Aorta (tissue), 5 donors: ENCODE data around the gene DNAJA3. TPM values are rescaled to one million over a fixed set of nuclear protein-coding genes. Genes with fewer than 3 reads are reported as not detected.
A peak's percentile ranks its signal among the peaks of the same experiment; 100 is the strongest.

Source experiments
- ATAC-seq: fragments of 200-7000 bp; cut with Tn5 transposase; one replicate; pipeline ENCODE4 v1.9.1; 2022; ENCODE audit warnings: moderate library complexity; ENCODE audit not compliant: low FRiP score
- DNase-seq, 2 donors: peaks; one replicate each; pipeline ENCODE4 v3.0.0-alpha.2; 2020
- H3K27ac ChIP-seq, 2 donors: one replicate each; pipeline ENCODE4 v1.5.1; 2013; ENCODE audit warnings: low read length in 2 of 2, mild to moderate bottlenecking in 2 of 2, moderate library complexity in 2 of 2, control low read depth in 1 of 2, inconsistent platforms in 1 of 2, low read depth in 1 of 2
- H3K27me3 ChIP-seq, 2 donors: one replicate each; pipeline ENCODE4 v1.6.1; 2013; ENCODE audit warnings: control low read depth in 1 of 2, low read length in 1 of 2, mild to moderate bottlenecking in 1 of 2, moderate library complexity in 1 of 2; ENCODE audit not compliant: insufficient read depth in 2 of 2, control insufficient read depth in 1 of 2
- H3K36me3 ChIP-seq, 2 donors: one replicate each; pipeline ENCODE4 v1.6.1; 2013; ENCODE audit warnings: control low read depth in 1 of 2, low read length in 1 of 2, mild to moderate bottlenecking in 1 of 2; ENCODE audit not compliant: insufficient read depth in 2 of 2, control insufficient read depth in 1 of 2
- H3K4me1 ChIP-seq, 2 donors: one replicate each; pipeline ENCODE4 v1.6.1; 2013; ENCODE audit warnings: low read length in 2 of 2, control low read depth in 1 of 2, mild to moderate bottlenecking in 1 of 2, moderate library complexity in 1 of 2; ENCODE audit not compliant: insufficient read depth in 2 of 2, control insufficient read depth in 1 of 2
- H3K4me3 ChIP-seq, 2 donors: one replicate each; pipeline ENCODE4 v1.5.1; 2013; ENCODE audit warnings: low read length in 2 of 2, control low read depth in 1 of 2, mild to moderate bottlenecking in 1 of 2
- H3K9me3 ChIP-seq: one replicate; pipeline ENCODE4 v1.6.1; 2013; ENCODE audit warnings: mild to moderate bottlenecking, low read length; ENCODE audit not compliant: control insufficient read depth
- WGBS, 2 donors: extraction: QIAGEN DNeasy Blood & Tissue Kit; methylation state at CpG; one replicate each; pipeline ENCODE4 v1.1.7; 2013; 5-methylcytosine and 5-hydroxymethylcytosine counted together
- intact Hi-C, 2 donors: fragments of 100-400 bp; cut with DNase I; formaldehyde crosslinking; loops; one replicate each; pipeline versions ENCODE4 v1.14.2 to v1.15.0; 2022
- polyA plus RNA-seq, 2 donors: library from polyadenylated mRNA; stranded (reverse); fragments of 200-250 nt; gene quantifications; one replicate each; pipeline ENCODE4 v1.2.3, GENCODE V29; 2013
- total RNA-seq, 2 donors: library from RNA; stranded (reverse); fragmentation: NEBNext Ultra II Directional; extraction: Animal tissue kit (Norgen Biotek cat#: 25700); gene quantifications; one replicate each; pipeline ENCODE4 v1.2.1, GENCODE V29; 2021
- donor health status: healthy with polysubstance abuse.
- donor health status: Bipolar disorder and iron deficiency.
- donor health status: DM: no; HTN: no; CAD: no.
- donor health status: DM: no; HTN: no; CAD: no.
- donor health status: DM: yes; HTN: yes; CAD: no.

DNAJA3 gene
- total and polyA plus RNA-seq, 4 donors, result 16.0 to 26.6 (median 20.9) TPM

DNA sequence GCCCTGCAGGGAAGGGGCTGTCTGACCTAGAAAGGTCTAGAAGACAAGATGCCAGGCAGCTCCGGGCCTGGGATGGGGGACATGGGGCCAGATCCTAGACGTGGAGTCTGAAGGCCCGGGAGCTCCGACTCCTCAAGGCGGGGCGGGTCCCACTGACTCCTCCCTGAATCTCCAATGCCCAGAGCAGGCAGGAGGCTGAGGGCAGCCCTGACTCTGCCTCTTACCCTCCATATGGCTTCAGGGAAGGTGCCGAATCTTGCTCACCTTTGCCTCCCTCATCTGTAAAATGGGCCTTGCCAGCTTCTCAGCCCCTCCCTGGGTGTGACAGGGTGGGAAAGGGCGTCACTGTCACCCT is 39.2 kb upstream of the DNAJA3 start:
- DNase-seq, result peak; percentile 73 to 89

DNA sequence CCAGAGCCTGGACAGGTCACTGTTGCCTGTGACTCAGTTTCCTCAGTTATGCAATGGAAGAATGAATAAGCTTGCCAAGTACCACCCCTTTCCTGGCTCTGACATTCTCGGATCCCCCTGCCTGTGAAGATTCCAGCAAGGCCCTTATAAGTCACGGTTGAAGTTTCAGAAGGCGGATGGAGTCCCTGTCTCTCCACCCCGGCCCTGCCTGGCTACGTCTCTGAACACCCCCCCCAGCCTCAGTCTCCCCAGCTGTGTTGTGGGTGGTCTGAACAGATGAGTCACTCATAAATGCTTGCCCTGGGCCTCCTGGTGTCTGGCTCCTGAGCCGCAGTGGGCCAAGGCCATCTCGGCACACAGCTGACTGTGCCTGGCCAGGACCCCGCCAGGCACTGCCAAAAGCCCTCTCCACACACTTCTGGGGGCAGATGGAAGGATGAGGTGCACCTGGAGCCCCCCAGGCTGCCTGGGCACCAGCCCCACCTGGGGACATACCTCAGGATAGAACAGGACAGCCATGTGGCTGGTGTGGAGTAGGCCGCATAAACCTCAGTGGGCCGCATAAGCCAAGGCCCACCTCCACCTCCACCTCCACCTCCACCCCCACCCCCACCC is 38.6 kb upstream of the DNAJA3 start:
- no peak for ATAC-seq
- WGBS, 2 donors, result 15 to 22% methylated on average over 10 of the region's 10 CpGs
- intact Hi-C loops, result no loop called here
- Histone ChIP-seq H3K9me3 (no peaks in the 10 kb centered on the region), H3K4me1 (peaks cover 0 to 7% of the 10 kb centered on the region in 2 donors), H3K27me3 (no peaks in the 10 kb centered on the region), H3K36me3 (peaks cover 0 to 8% of the 10 kb centered on the region in 2 donors), H3K4me3 (no peak overlapping the region), H3K27ac (peak overlapping the region; percentile 84 to 88)
- DNase-seq, result peak in 1 of 2 donors; percentile 55

More for the DNA sequence above, 39.2 kb upstream of the DNAJA3 start:
- Histone ChIP-seq H3K4me3 (no peak overlapping the region), H3K9me3 (no peaks in the 10 kb centered on the region), H3K27ac (peak overlapping the region; percentile 84 to 88), H3K27me3 (no peaks in the 10 kb centered on the region), H3K4me1 (peaks cover 0 to 7% of the 10 kb centered on the region in 2 donors), H3K36me3 (peaks cover 0 to 13% of the 10 kb centered on the region in 2 donors)
- no peak for ATAC-seq
- 4 to 9% methylated on average over 8 of the region's 8 CpGs for WGBS, 2 donors
- intact Hi-C loops, result no loop called here

DNA sequence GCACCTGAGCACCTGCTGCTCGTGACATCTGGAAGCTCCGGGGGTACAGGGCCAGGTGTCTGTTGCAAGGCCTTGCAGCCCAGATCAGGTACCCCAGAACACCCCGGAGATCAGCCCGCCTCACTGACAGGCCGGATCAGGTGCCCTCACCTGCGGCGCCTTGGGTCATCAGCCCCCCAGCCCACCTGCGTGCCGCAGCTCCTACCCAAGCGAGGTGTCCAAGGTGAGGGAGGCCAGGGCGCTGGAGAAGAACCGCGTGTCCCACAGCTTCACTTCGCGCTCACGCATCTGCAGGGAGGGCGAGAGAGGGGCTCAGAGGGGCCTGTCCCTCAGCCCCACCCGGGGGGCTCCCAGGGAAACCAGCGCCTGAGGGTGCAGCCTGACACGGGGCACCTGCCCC is 37.9 kb upstream of the DNAJA3 start:
- 66 to 67% methylated on average over 20 of the region's 20 CpGs for WGBS, 2 donors
- intact Hi-C loops, result no loop called here
- Histone ChIP-seq H3K4me1 (peaks cover 0 to 7% of the 10 kb centered on the region in 2 donors), H3K9me3 (no peaks in the 10 kb centered on the region), H3K4me3 (no peak overlapping the region), H3K27me3 (no peaks in the 10 kb centered on the region), H3K36me3 (peaks cover 0 to 3% of the 10 kb centered on the region in 2 donors), H3K27ac (peak overlapping the region; percentile 70 to 79)
- DNase-seq (peak in 1 of 2 donors; percentile 53), ATAC-seq (no peak)

DNA sequence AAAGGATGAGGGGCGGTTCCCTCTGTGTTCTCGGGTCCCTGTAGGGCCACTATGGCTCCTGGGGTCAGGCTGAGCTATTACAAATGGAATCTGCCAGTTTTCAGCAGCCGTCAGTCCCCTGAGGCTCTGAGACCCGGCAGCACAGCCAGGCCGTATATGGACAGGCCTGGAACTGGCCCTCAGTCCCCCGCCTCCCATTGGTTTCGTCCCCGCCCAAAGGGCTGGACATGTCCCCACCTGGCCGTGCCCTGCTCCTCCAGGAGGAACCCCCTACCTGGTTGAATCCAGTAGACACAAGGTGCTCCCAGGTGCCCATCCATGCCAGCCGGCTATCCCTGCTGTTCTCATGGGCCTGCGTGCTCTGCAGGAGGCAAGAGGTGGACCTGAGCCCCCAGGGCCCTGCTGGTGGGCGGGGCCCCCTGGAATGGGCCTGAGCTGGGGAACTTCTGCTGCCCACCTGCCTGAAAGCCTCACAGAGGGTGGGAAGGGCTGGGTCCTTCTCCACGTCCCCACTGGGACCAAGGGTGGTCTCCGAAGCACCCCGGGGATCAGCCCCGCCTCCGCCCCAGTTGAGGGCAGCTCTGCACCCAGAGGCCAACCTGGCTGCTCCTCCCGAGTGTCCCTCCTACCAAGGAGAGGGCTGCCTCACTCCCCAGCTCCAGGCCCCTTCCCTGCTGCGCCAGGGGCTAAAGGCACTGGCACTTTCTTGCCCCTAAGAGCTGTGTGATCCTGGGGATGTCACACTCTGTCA is 37.2 kb upstream of the DNAJA3 start:
- 24 to 30% methylated on average over 19 of the region's 19 CpGs for WGBS, 2 donors
- ATAC-seq (peak; percentile 75), DNase-seq (peak; percentile 89 to 92)
- H3K9me3 ChIP-seq, result no peaks in the 10 kb centered on the region
- H3K27ac ChIP-seq, result peak overlapping the region; percentile 71 to 94
- intact Hi-C loops, result no loop called here
- H3K27me3 ChIP-seq, result no peaks in the 10 kb centered on the region
- no peak overlapping the region for H3K4me3 ChIP-seq
- H3K4me1 ChIP-seq, result peaks cover 0 to 7% of the 10 kb centered on the region in 2 donors
- H3K36me3 ChIP-seq, result no peaks in the 10 kb centered on the region

DNA sequence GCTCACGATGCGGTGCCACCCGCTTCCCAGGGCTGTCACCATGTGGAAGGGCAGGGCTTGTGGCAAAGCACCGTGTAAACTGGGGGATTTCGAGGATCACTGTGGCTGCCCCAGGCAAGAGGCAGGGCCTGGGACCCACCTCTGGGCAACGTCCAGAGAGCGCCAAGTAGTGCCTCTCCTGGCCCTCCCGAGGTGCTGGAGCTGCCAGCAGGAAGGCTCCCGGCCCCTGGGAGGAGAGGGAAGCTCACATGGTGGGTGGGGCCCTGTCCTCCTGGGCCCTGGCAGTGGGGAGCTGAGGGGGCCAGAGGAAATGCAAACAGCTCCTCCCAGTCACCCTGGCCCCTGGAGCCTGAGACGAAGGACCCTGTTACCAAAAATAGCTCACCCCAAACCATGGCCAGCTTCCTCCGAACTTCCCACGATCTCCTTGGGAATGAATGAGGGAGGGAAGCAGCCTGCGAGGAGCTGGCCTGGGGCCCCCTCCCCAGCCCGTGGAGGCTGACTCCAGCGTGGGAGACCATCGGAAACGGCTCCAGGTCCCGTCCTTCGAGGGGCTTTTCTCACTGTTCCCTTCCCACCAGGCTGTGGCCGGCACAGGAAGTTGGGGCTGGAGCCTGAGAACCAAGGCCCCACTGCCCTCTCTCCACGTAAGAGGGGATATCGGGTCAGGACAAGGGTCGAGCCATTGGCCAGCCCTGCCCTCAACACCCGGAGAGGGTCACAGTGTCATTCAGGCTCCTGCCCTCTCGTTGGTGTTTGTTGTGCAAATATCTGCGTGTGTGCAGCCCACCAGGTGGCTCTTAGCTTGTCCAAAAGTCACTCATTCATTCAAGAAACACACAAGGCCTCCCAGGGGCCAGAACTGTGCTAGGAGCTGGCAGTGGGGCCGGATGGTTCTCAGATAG is 36.4 kb upstream of the DNAJA3 start:
- intact Hi-C loops, result no loop called here
- H3K4me3 ChIP-seq, result no peak overlapping the region
- ATAC-seq (peak; percentile 4), DNase-seq (no peak)
- H3K9me3 ChIP-seq, result no peaks in the 10 kb centered on the region
- peak overlapping the region; percentile 71 to 94 for H3K27ac ChIP-seq
- H3K27me3 ChIP-seq, result no peaks in the 10 kb centered on the region
- peaks cover 0 to 7% of the 10 kb centered on the region in 2 donors for H3K4me1 ChIP-seq
- H3K36me3 ChIP-seq, result no peaks in the 10 kb centered on the region
- WGBS, 2 donors, result 24 to 29% methylated on average over 25 to 27 of the region's 27 CpGs

DNA sequence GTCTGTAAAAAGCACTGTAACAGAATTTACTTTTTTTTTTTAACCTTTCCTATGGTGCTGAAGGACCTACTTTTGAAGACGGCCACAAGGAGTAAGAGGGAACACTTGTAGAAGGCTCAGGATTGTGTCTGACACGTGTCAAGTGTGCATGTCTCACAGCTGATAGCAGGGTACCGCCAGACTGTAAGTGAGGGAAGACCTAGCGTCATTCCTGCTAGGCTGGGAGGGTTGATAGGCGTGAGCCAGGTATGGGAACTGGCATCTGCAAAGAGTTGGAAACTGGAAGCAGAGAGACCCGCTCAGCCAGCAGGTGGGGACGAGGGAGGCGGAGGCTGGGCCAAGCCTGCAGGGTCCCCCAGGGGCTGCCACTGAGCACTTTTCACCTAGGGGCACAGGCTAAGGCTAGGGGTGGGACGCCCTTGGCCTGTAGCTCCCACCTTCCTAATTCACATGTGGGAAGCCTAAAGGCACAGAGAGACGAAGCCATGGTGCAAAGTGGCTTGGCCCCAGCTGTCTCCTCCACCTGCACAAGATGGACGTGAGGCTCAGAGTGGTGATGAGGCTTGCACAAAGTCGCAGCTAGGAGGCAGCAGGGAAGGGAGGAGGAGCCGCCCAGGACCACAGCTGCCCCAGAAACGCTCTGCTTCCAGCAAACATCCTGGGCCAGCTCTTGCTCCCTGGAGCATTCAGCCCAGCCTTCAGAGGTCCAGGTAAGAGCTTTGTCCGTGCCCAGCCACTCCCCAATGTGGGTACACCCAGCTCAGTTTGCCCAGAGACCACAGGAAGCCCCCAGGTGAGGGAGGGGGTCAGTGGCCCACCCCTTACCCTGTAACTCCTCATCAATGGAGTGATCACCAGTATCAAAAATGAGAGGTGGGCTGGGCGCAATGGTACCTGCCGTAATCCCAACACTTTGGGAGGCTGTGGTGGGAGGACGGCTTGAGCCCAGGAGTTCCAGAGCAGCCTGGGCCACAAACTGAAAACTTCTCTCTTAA is 35.1 kb upstream of the DNAJA3 start:
- no peak overlapping the region for H3K27ac ChIP-seq
- no peak overlapping the region for H3K4me3 ChIP-seq
- H3K36me3 ChIP-seq, result no peaks in the 10 kb centered on the region
- DNase-seq, result no peak
- ATAC-seq, result no peak
- 84 to 85% methylated on average over 18 of the region's 18 CpGs for WGBS, 2 donors
- intact Hi-C loops, result no loop called here
- H3K9me3 ChIP-seq, result no peaks in the 10 kb centered on the region
- peaks cover 0 to 7% of the 10 kb centered on the region in 2 donors for H3K4me1 ChIP-seq
- H3K27me3 ChIP-seq, result no peaks in the 10 kb centered on the region

DNA sequence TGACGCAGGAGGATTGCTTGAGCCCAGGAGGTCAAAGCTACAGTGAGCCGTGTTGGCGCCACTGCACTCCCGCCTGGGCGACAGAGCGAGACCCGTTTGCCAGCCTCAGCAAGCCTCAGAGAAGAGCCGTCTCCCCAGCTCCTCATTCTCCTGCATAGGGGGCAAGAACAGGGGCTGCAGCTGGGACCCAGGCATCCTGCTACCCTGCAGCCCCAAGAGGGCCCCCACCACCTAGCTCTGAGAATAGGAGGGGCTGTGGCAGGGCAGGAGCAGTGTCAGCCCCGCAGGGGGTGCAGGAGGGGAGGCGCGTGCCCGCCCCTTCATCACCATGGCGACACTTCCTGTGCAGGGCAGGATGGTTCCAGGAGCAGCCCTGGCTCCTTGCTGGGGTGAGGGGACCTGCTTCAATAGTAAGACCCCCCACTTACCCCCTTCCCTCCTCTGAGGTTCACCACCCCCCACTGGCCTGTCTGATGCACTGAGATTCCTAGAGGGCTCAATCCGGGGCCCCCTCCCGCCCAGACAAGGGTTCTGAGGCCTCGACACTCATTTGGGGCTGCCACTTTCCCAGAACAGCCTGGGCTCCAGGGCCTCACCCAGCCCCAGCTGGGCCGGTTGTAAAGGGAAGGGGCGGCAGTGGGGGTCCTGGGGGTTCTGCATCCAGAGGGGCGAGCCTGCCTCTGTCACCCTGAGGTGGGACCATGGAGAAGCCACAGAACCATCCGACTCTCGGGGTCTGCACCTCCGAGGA is 33.9 kb upstream of the DNAJA3 start:
- peak overlapping the region; percentile 56 to 73 for H3K27ac ChIP-seq
- 86 to 87% methylated on average over 22 of the region's 22 CpGs for WGBS, 2 donors
- ATAC-seq, result no peak

More for the DNA sequence above, 33.9 kb upstream of the DNAJA3 start:
- no peaks in the 10 kb centered on the region for H3K9me3 ChIP-seq
- H3K4me3 ChIP-seq, result no peak overlapping the region
- H3K27me3 ChIP-seq, result no peaks in the 10 kb centered on the region
- H3K36me3 ChIP-seq, result no peaks in the 10 kb centered on the region
- intact Hi-C loops, result no loop called here
- DNase-seq, result no peak
- H3K4me1 ChIP-seq, result peaks cover 0 to 4% of the 10 kb centered on the region in 2 donors
